Stomach (tissue), 4 donors: ENCODE results near the gene NR2F2.

ENCODE experiments used
- POLR2A ChIP-seq, 4 donors: fragments of 450-650 bp; IDR thresholded peaks; one replicate each; pipeline ENCODE4 v1.6.1; 2016; ENCODE audit warnings: antibody characterized with exemption in 4 of 4, control low read depth in 2 of 4, mild to moderate bottlenecking in 1 of 4, moderate library complexity in 1 of 4
- POLR2AphosphoS5 ChIP-seq, 3 donors: sonication (generic); formaldehyde crosslinking; IDR thresholded peaks; one replicate each; pipeline ENCODE4 v1.6.1; 2016; ENCODE audit warnings: antibody characterized with exemption in 3 of 3
- TF ChIP-seq, protein P1 (sequence below), 7 experiments: fragments of 450-650 bp in 4 of 7; fragments of 200-600 bp in 3 of 7; sonication (generic) in 3 of 7; IDR thresholded peaks; one replicate each; pipeline ENCODE4 v1.5.1; 2016 to 2019; ENCODE audit warnings: antibody characterized with exemption in 7 of 7, control low read depth in 2 of 7, mild to moderate bottlenecking in 1 of 7

GRCh38 chr15:96360581-96361308 lies 30.2 kb downstream of the NR2F2 start:
- peak in 1 of 3 donors; percentile 5 for TF ChIP-seq POLR2AphosphoS5 (IDR thresholded peaks at IDR 0.05)
- TF ChIP-seq, protein P1, sequence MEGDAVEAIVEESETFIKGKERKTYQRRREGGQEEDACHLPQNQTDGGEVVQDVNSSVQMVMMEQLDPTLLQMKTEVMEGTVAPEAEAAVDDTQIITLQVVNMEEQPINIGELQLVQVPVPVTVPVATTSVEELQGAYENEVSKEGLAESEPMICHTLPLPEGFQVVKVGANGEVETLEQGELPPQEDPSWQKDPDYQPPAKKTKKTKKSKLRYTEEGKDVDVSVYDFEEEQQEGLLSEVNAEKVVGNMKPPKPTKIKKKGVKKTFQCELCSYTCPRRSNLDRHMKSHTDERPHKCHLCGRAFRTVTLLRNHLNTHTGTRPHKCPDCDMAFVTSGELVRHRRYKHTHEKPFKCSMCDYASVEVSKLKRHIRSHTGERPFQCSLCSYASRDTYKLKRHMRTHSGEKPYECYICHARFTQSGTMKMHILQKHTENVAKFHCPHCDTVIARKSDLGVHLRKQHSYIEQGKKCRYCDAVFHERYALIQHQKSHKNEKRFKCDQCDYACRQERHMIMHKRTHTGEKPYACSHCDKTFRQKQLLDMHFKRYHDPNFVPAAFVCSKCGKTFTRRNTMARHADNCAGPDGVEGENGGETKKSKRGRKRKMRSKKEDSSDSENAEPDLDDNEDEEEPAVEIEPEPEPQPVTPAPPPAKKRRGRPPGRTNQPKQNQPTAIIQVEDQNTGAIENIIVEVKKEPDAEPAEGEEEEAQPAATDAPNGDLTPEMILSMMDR (IDR thresholded peaks at IDR 0.05), result no peak
- TF ChIP-seq POLR2A (IDR thresholded peaks at IDR 0.05), result no peak
